GM19025 (cell line): ENCODE measurements around the gene RPRM.
"Not testable (repeated sequence)": the region's sequence is repeated elsewhere in the genome, so short reads cannot be mapped to it uniquely, and the experiment has no call there.

Source experiments
- ATAC-seq: cut with Tn5 transposase; IDR thresholded peaks from one replicate; pipeline ENCODE4 v1.9.1; 2021; ENCODE audit warnings: mild to moderate bottlenecking, low read depth, moderate library complexity; ENCODE audit not compliant: unreplicated experiment

Gene RPRM

GRCh38 chr2:153461453-153461852, 17.1 kb downstream of the RPRM start:
- no peak for ATAC-seq

GRCh38 chr2:153455861-153456260, 22.7 kb downstream of the RPRM start:
- ATAC-seq: no peak

GRCh38 chr2:153455403-153455802, 23.2 kb downstream of the RPRM start:
- no peak for ATAC-seq

- ATAC-seq: no peak
These were observed 27.0 kb downstream of the RPRM start for GRCh38 chr2:153451611-153452010.

GRCh38 chr2:153443106-153443505, 35.5 kb downstream of the RPRM start:
- ATAC-seq: no peak

GRCh38 chr2:153442616-153443015, 35.9 kb downstream of the RPRM start:
- not testable (repeated sequence) for ATAC-seq

GRCh38 chr2:153440090-153440489, 38.5 kb downstream of the RPRM start:
- not testable (repeated sequence) for ATAC-seq

GRCh38 chr2:153433403-153433802, 45.2 kb downstream of the RPRM start:
- ATAC-seq: no peak

- ATAC-seq: no peak
These were observed 46.2 kb downstream of the RPRM start for GRCh38 chr2:153432381-153432780.

- ATAC-seq: no peak
These were observed 47.4 kb downstream of the RPRM start for GRCh38 chr2:153431114-153431513.
